HG03097 (cell line): ENCODE results near the gene NPAS2.

Experiments
- ATAC-seq: cut with Tn5 transposase; IDR thresholded peaks from one replicate; pipeline ENCODE4 v1.9.1; 2021; ENCODE audit not compliant: unreplicated experiment, low FRiP score

NPAS2 gene

GRCh38 chr2:100983201-100983600 lies 163.3 kb downstream of the NPAS2 start:
- ATAC-seq = no peak

GRCh38 chr2:100983684-100984310 lies 163.9 kb downstream of the NPAS2 start:
- no peak for ATAC-seq

DNA sequence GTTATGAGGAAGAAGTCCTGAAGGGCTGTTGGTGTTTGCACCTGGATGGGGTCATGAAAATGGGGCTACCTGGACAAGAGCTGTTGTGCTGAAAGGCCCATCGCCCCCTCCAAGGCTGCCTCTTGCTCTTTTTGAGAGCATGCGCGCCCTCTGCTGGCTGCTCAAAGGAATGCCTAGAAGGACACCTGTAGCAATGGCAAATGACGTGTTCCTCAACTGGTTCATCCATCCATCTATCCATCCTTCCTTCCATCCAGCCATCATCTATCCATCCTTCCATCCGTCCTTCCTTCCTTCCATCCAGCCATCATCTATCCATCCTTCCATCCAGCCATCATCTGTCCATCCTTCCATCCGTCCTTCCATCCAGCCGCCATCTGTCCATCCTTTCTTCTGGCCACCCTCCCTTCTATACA lies 165.0 kb downstream of the NPAS2 start:
- ATAC-seq = no peak

DNA sequence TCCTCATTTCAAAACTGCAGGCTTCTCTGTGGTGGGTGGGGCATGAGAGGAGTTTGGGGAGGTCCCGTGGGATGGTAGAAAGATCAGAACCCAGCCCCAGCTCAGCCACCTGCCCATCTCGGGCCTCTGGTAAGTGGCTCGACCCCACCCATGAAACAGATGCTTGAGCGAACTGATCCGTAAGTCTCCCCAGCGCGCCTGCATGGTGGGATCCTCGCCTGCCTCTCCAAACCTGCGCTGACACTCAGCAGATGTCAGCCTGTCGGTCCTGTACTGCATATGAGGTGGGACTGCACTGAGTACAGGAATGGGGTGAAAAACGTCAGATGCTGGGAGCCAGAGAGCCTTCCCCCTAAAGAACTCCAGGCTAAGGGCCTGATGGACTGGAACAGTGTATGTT lies 166.2 kb downstream of the NPAS2 start:
- no peak for ATAC-seq

GRCh38 chr2:100987536-100987935 lies 167.6 kb downstream of the NPAS2 start:
- ATAC-seq = no peak

DNA sequence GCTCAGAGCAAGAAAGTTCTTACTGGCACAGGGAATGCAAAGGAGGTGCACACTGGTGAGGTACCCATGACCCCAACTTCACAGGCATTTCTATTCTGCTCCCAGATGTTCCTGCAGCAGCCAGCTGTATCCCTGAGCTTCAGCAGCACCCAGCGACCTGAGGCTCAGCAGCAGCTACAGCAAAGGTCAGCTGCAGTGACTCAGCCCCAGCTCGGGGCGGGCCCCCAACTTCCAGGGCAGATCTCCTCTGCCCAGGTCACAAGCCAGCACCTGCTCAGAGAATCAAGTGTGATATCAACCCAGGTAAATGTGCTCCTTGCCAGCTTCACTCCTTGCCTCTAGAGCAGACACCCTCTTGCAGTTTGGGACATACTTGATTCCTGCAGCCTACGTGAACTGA lies 168.0 kb downstream of the NPAS2 start:
- no peak for ATAC-seq

DNA sequence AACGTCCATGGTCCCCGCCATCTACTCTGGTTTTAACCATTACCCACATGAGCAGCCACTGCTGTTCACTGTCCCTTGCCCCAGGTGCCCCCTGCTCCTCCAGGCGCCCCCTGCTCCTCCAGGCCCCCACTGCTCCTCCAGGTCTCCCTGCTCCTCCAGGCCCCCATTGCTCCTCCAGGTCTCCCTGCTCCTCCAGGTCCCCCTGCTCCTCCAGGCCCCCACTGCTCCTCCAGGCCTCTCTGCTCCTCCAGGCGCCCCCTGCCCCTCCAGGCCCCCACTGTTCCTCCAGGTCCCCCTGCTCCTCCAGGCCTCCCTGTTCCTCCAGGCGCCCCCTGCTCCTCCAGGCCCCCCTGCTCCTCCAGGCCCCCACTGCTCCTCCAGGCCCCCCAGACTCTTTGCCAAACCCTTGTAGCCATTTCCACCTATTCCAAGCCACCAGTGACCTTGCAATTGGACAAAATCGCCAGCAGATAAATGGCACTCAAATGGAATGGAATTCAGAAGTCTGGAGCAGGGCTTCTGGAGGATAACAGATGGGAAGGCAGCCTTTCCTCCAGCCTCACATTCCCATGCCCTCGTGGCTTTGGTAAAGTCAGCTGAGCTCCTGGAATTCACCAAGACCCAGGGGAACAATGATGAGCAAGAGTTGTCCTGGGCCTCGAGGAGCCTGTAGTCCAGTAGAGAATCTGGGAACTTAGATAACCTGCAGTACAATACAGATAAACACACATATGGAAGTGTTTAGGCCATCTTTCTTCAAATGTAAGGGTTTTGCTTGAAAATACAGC lies 168.9 kb downstream of the NPAS2 start:
- no peak for ATAC-seq

- no peak for ATAC-seq
Observed at GRCh38 chr2:100989666-100990065, 169.7 kb downstream of the NPAS2 start.

GRCh38 chr2:100990166-100990565 lies 170.2 kb downstream of the NPAS2 start:
- no peak for ATAC-seq

DNA sequence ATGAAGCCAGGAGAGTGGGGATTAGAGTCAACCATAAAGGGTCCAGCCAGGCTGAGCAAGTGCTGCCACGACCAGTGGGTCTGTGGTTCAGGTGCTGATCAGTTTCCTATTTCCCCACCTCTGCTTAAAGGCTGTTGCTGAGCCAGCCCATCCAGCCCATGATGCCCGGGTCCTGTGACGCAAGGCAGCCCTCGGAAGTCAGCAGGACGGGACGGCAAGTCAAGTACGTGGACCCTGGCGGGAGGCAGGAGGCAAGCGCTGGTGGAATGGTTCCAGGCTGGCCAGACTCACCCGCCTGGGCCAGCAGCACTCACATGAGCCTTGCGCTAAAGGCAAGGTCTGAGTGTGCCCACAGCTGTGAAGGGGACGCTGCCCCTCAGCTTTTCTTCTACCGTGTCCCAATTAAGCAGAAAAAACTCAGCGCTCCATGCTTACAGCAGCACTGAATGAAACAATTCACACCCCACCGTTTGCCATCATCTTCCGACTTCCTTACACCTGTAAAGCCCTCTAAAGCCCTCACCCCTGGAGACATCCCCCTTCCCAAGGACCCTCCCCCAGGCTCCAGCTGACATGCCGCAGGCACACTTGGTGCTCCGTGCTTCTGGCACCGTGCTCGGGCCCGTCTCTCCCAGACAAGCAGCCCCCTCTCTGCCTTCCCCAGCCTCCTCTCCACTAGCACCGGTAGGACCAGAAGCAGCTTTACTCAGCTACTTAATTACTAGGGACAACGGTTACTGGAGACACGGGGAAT lies 170.9 kb downstream of the NPAS2 start:
- ATAC-seq = no peak

- ATAC-seq = no peak
Observed at GRCh38 chr2:100991404-100991773, 171.4 kb downstream of the NPAS2 start.

DNA sequence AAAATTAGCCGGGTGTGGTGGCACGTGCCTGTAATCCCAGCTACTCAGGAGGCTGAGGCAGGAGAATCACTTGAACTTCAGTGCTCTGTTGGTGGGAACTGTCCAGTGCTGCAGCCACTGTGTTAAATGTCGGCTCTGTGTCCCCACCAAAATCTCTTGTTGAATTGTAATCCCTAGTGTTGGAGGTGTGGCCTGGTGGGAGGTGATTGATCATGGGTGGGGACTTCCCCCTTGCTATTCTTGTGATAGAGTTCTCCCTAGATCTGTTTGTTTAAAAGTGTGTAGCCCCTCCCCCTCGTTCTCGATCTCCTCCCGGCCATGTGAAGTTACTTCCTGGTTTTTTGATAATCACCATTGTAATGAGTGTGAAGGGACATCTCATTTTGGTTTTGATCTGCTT lies 172.3 kb downstream of the NPAS2 start:
- no peak for ATAC-seq

DNA sequence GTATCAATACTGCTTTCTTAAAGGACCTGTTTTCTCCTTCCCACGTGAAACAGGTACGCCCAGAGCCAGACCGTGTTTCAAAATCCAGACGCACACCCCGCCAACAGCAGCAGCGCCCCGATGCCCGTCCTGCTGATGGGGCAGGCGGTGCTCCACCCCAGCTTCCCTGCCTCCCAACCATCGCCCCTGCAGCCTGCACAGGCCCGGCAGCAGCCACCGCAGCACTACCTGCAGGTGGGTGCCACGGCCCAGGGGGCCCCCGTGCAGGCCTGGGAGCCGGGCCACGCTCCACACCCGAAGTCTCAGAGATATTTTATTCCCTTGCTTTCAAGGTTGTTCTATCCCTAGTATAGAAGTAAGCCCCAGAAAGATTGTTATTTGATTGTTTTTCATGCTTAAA lies 173.4 kb downstream of the NPAS2 start:
- ATAC-seq = no peak

- ATAC-seq = no peak
Observed at GRCh38 chr2:100995309-100996075, 175.6 kb downstream of the NPAS2 start.

- ATAC-seq = no peak
Observed at GRCh38 chr2:100997509-100998234, 177.7 kb downstream of the NPAS2 start.

- ATAC-seq = no peak
Observed at GRCh38 chr2:100998235-100998573, 178.3 kb downstream of the NPAS2 start.

DNA sequence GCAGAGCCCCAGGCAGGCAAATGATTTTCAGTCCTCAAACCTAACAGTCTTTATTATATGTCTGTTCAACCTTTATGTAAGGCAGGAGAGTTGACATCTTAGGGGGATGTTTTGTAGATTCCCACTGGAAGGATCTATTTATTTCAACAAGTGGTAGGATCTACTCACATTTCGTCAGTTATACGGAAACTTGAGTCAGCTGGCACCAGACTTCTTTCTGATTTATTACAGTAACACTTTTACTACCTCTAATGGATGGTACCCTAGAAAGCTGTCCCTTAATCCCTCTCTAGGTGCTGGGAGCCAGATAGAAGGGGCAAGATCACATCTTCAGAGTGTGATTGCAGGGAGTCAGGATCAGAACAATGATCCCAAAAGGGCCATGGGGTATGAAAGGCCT lies 180.1 kb downstream of the NPAS2 start:
- ATAC-seq = no peak

GRCh38 chr2:101001691-101002561 lies 182.0 kb downstream of the NPAS2 start, which contains the start of gene RPL31:
RPL31 (plus strand) TSS chr2:101002289; CDS start chr2:101002702, 413 bp downstream.
- ATAC-seq = peak; percentile 95

- ATAC-seq = no peak
Observed at GRCh38 chr2:101002562-101003277, 182.8 kb downstream of the NPAS2 start.
